Upper lobe of left lung (tissue), 6 donors: ENCODE data around the gene PPP6R3. TPM values are rescaled to one million over a fixed set of nuclear protein-coding genes. Genes with fewer than 3 reads are reported as not detected.
A peak's percentile ranks its signal among the peaks of the same experiment; 100 is the strongest.

Experiments
- ATAC-seq, 2 donors: fragments of 200-7000 bp; cut with Tn5 transposase; one replicate each; pipeline ENCODE4 v1.9.1; 2022; ENCODE audit warnings: mild to moderate bottlenecking in 2 of 2, moderate library complexity in 2 of 2; ENCODE audit not compliant: low FRiP score in 2 of 2
- DNase-seq, 2 donors: peaks; one replicate each; pipeline ENCODE4 v3.0.0-alpha.2; 2019 to 2020
- H3K27ac ChIP-seq, 4 donors: fragments of 200-600 bp; sonication (generic); one replicate each; pipeline ENCODE4 v1.5.1; 2016 to 2019
- H3K27me3 ChIP-seq, 4 donors: fragments of 200-600 bp; sonication (generic); one replicate each; pipeline ENCODE4 v1.5.1; 2017 to 2019
- H3K36me3 ChIP-seq, 4 donors: fragments of 200-600 bp; sonication (generic); one replicate each; pipeline ENCODE4 v1.5.1; 2016 to 2019
- H3K4me1 ChIP-seq, 4 donors: fragments of 200-600 bp; sonication (generic); one replicate each; pipeline ENCODE4 v1.5.1; 2018 to 2019
- H3K4me3 ChIP-seq, 4 donors: fragments of 200-600 bp; sonication (generic); one replicate each; pipeline ENCODE4 v1.5.1; 2017 to 2019; ENCODE audit warnings: mild to moderate bottlenecking in 2 of 4, moderate library complexity in 1 of 4
- H3K9me3 ChIP-seq, 4 donors: fragments of 200-600 bp; sonication (generic); one replicate each; pipeline ENCODE4 v1.5.1; 2018 to 2019
- EP300 ChIP-seq, 4 donors: sonication (generic); formaldehyde crosslinking; IDR thresholded peaks; one replicate each; pipeline ENCODE4 v1.5.1; 2017; ENCODE audit warnings: antibody characterized with exemption in 4 of 4, control low read depth in 2 of 4
- POLR2A ChIP-seq, 4 donors: fragments of 450-650 bp; IDR thresholded peaks; one replicate each; pipeline ENCODE4 v1.5.1; 2016 to 2017; ENCODE audit warnings: antibody characterized with exemption in 4 of 4, mild to moderate bottlenecking in 2 of 4
- POLR2AphosphoS5 ChIP-seq, 2 donors: sonication (generic); formaldehyde crosslinking; IDR thresholded peaks; one replicate each; pipeline ENCODE4 v1.5.1; 2017; ENCODE audit warnings: antibody characterized with exemption in 2 of 2
- WGBS, 2 donors: methylation state at CpG; one replicate each; pipeline ENCODE4 v1.1.5; 2017 to 2018; 5-methylcytosine and 5-hydroxymethylcytosine counted together
- total RNA-seq, 6 donors: library from RNA; depleted of rRNA in 4 of 6; stranded (reverse); fragments of >200 nt in 4 of 6; gene quantifications; one replicate each; pipeline versions ENCODE4 v1.1.0 to v1.2.1, GENCODE V29; 2016 to 2021
- TF ChIP-seq, protein P1 (sequence below), 6 experiments: fragments of 450-650 bp in 4 of 6; fragments of 200-600 bp in 2 of 6; sonication (generic) in 2 of 6; IDR thresholded peaks; one replicate each; pipeline ENCODE4 v1.5.1; 2016 to 2019; ENCODE audit warnings: antibody characterized with exemption in 6 of 6
- donor health status: DM: no; HTN: no; CAD: no; lungs with moderate emphysema.
- donor health status: DM: no; HTN: yes; CAD: no; lungs with severe emphysema.

The PPP6R3 gene
- total RNA-seq, 6 donors from 2014 or later, result 75.7 to 195 (median 114) TPM

DNA sequence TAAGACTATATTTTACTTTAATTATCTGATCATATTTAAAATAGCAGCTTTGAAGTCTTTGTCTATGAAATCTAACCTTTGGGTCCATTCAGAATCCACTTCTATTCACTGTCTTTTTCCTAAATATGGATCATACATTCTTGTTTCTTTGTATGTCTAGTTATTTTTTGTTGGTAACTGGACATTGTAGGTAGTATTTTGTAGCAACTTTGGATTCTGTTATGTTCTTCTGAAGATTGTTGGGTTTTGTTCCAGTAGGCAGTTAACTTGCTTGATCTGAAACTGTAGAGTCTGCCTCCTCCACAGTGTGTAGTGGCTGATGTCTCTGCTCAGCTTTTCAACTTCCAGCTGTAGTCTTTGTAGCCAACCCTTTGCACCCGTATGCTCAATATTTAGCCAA, 186.3 kb downstream of the PPP6R3 start:
- DNase-seq (no peak), ATAC-seq (no peak)
- WGBS, 2 donors, result 82 to 100% methylated on average over 1 of the region's 1 CpG
- no peaks in the 10 kb centered on the region for H3K4me1 ChIP-seq
- H3K36me3 ChIP-seq, result no peaks in the 10 kb centered on the region
- no peaks in the 10 kb centered on the region for H3K27me3 ChIP-seq
- no peak overlapping the region for H3K27ac ChIP-seq
- peaks cover 0 to 9% (median 6%) of the 10 kb centered on the region in 4 donors for H3K9me3 ChIP-seq
- no peak overlapping the region for H3K4me3 ChIP-seq
- TF ChIP-seq POLR2AphosphoS5 (IDR thresholded peaks at IDR 0.05), result no peak
- no peak for TF ChIP-seq POLR2A (IDR thresholded peaks at IDR 0.05)
- no peak for TF ChIP-seq EP300 (IDR thresholded peaks at IDR 0.05)

DNA sequence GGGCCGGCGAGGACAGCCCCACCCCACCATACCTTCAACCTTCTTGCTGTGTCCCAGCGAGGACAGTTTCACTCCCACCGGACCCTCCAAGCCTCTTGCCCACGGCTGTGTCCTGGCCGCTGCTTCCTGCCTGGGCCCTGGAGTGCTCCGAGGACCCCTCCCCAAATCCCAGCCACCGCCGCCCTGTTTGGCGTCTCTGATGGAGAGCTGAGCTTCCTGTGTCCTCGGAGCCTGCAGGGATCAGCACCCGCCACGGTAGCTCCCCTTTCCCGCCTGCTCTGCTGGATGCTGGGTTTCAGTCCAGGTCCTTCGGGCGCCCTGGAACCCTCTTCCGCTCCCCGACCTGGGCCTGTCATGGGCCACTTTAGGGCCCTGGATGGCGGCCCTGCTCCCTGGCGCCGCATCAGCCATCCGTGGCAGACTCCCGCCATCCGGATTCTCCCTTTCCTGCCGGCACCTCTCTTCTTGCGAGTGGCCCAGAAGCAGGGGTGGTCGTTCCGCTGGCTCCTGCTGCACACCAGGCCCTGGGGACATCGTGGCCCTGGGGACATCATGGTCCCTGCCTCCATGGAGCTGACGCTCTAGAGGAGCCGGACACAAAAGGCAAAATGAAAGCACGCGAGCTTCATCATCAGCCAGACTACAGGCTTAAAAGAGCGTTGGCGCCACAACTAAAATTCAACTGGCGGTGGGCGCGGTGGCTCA, 189.5 kb downstream of the PPP6R3 start:
- no peaks in the 10 kb centered on the region for H3K27me3 ChIP-seq
- TF ChIP-seq, protein P1, sequence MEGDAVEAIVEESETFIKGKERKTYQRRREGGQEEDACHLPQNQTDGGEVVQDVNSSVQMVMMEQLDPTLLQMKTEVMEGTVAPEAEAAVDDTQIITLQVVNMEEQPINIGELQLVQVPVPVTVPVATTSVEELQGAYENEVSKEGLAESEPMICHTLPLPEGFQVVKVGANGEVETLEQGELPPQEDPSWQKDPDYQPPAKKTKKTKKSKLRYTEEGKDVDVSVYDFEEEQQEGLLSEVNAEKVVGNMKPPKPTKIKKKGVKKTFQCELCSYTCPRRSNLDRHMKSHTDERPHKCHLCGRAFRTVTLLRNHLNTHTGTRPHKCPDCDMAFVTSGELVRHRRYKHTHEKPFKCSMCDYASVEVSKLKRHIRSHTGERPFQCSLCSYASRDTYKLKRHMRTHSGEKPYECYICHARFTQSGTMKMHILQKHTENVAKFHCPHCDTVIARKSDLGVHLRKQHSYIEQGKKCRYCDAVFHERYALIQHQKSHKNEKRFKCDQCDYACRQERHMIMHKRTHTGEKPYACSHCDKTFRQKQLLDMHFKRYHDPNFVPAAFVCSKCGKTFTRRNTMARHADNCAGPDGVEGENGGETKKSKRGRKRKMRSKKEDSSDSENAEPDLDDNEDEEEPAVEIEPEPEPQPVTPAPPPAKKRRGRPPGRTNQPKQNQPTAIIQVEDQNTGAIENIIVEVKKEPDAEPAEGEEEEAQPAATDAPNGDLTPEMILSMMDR (IDR thresholded peaks at IDR 0.05), result no peak
- no peak for TF ChIP-seq EP300 (IDR thresholded peaks at IDR 0.05)
- no peak for TF ChIP-seq POLR2AphosphoS5 (IDR thresholded peaks at IDR 0.05)
- TF ChIP-seq POLR2A (IDR thresholded peaks at IDR 0.05), result no peak

DNA sequence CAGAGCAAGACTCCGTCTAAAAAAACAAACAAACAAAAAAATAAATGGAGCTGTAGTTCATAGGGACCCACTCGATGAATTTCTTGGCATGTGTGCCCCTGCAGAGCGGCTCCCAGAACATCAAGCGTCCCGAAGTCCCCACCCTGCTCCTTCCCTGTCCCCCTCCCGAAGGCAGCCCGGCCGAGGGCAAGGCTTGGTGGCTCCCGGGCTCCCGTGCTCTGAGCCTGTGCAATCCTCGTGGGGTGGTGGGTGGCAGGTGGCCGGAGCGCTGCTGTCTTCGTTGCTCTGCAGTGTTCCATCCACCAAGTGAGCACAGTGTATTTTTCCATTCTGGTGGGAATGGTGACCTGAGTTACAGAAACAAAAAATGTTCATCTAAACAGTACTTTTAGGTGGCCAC, 190.2 kb downstream of the PPP6R3 start:
- no peaks in the 10 kb centered on the region for H3K4me1 ChIP-seq
- peak in 1 of 2 donors; percentile 63 for DNase-seq
- no peak for ATAC-seq
- no peaks in the 10 kb centered on the region for H3K27me3 ChIP-seq
- H3K9me3 ChIP-seq, result peaks cover 0 to 9% (median 6%) of the 10 kb centered on the region in 4 donors
- no peak overlapping the region for H3K4me3 ChIP-seq
- WGBS, 2 donors, result 91 to 98% methylated on average over 5 to 14 of the region's 14 CpGs
- H3K36me3 ChIP-seq, result no peaks in the 10 kb centered on the region
- TF ChIP-seq, protein P1 (IDR thresholded peaks at IDR 0.05), result no peak
- TF ChIP-seq POLR2AphosphoS5 (IDR thresholded peaks at IDR 0.05), result no peak
- TF ChIP-seq POLR2A (IDR thresholded peaks at IDR 0.05), result no peak
- no peak for TF ChIP-seq EP300 (IDR thresholded peaks at IDR 0.05)
- H3K27ac ChIP-seq, result no peak overlapping the region

More for the DNA sequence above, 189.5 kb downstream of the PPP6R3 start:
- Histone ChIP-seq H3K4me1 (no peaks in the 10 kb centered on the region), H3K4me3 (no peak overlapping the region), H3K9me3 (peaks cover 0 to 9% (median 6%) of the 10 kb centered on the region in 4 donors), H3K36me3 (no peaks in the 10 kb centered on the region), H3K27ac (no peak overlapping the region)
- DNase-seq, result peak in 1 of 2 donors; percentile 44
- WGBS, 2 donors, result 70 to 85% methylated on average over 36 to 37 of the region's 38 CpGs
- ATAC-seq, result no peak

DNA sequence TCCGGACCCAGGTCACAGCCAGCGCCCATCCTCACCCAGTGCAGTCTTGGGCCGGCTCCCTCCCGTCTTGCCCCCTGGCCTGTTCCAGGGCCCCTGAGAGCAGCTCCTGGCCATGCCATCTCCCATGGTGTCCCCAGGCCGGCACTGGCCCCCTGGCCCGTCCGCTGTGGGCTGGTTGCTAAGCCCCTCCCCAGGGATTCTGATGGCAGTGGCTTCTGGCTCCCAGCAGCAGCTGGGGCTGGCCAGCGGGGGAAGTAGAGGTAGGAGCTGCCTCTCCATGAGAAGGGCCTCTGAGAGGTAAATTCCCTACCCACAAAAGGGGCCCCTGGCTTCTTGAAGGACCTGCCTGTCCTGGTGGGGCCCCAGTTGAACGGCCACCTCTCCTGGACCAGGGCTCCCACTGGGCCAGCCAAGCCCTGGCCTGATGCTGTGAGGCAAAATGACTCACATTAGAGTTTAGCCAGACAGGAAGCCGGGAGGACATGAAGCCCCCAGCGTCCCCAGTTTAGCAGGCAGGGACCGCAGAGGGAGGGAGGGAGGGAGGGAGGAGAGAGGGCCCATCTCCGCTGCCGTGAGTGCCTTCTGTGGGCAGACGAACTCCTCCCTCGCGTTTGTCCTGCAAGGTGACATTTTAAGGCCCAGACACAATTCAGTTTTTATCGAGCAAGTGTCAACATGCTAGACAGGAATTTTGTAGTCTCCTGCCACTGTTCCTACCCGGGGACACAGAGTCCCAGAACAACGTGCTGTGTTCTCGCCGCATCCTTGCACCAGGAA, 190.8 kb downstream of the PPP6R3 start:
- Histone ChIP-seq H3K27me3 (no peaks in the 10 kb centered on the region), H3K36me3 (no peaks in the 10 kb centered on the region), H3K4me1 (no peaks in the 10 kb centered on the region), H3K9me3 (peaks cover 0 to 9% (median 6%) of the 10 kb centered on the region in 4 donors), H3K4me3 (no peak overlapping the region), H3K27ac (no peak overlapping the region)
- DNase-seq (no peak), ATAC-seq (no peak)
- TF ChIP-seq, protein P1 (IDR thresholded peaks at IDR 0.05), result no peak
- TF ChIP-seq EP300 (IDR thresholded peaks at IDR 0.05), result no peak
- no peak for TF ChIP-seq POLR2AphosphoS5 (IDR thresholded peaks at IDR 0.05)
- TF ChIP-seq POLR2A (IDR thresholded peaks at IDR 0.05), result no peak
- 63% methylated on average over 17 to 20 of the region's 22 CpGs for WGBS, 2 donors

DNA sequence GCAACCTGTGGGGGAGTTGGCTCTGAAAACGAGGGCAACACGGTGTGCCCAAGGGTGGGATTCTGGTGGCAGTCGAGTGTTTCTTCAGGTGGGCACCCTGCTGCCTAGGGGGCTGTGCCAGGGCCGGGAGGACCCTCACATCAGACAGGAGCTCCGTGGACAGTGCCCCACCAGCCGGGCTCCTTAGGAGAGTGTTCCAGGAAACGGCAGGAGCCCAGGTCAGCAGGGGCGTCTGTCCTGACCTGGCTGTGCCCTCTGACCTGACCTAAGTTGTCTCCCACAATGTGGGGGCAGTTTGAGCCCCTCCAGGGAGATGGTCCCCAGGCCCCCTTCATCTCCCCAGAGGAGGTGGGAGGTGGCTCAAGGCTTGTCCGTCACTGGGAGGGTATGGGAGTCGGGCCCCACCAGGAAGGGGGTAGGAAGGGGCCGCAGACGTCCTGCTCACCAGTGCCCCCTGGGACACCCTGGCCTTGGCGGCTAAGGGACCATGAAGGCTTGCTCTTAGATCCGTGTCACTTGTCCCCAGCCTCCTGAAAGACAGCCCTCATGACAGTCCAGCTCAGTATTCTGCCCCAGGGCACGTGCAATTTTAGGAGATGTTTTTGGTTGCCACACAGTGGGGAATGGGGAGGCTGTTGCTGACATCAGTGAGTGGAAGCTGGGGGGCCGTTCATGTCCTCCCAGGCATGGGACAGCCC, 191.6 kb downstream of the PPP6R3 start:
- ATAC-seq (no peak), DNase-seq (peak in 1 of 2 donors; percentile 44)
- 74 to 78% methylated on average over 9 to 11 of the region's 16 CpGs for WGBS, 2 donors
- no peak overlapping the region for H3K27ac ChIP-seq
- no peak overlapping the region for H3K4me3 ChIP-seq
- TF ChIP-seq, protein P1 (IDR thresholded peaks at IDR 0.05), result no peak
- TF ChIP-seq POLR2AphosphoS5 (IDR thresholded peaks at IDR 0.05), result no peak
- TF ChIP-seq POLR2A (IDR thresholded peaks at IDR 0.05), result no peak
- no peak for TF ChIP-seq EP300 (IDR thresholded peaks at IDR 0.05)
- H3K4me1 ChIP-seq, result no peaks in the 10 kb centered on the region
- H3K36me3 ChIP-seq, result no peaks in the 10 kb centered on the region
- H3K27me3 ChIP-seq, result no peaks in the 10 kb centered on the region
- peaks cover 0 to 6% (median 2%) of the 10 kb centered on the region in 4 donors for H3K9me3 ChIP-seq
